Measurements from ENCODE around the gene PIP5K1C. TPM values are rescaled to one million over a fixed set of nuclear protein-coding genes. Genes with fewer than 3 reads are reported as not detected.
A peak's percentile ranks its signal among the peaks of the same experiment; 100 is the strongest.
"Not testable (repeated sequence)": the region's sequence is repeated elsewhere in the genome, so short reads cannot be mapped to it uniquely, and the experiment has no call there.

The PIP5K1C gene
- total RNA-seq, 1 donor from 2014 or later, result 8.6 TPM

DNA sequence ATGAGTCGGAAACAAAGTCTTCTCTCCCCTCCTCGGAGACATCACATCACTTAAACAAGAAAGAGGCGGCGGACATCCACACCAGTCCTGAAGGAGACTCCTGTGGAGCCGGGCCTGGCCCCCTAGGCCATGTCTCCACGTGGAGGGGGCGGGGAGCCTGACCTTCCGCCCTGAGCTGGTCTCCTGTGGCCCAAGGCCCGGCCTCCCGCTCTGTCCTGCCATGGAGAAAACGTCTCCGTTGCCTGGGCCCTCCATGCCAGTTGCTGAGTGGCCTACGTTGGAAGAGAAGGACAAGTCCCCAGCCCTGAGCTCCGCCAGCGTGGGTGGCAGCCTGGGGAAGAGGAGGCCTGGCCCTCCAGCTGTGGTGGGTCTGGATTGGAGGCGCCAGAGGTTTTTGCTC lies 68.2 kb downstream of the PIP5K1C start:
- TF ChIP-seq, protein P1, sequence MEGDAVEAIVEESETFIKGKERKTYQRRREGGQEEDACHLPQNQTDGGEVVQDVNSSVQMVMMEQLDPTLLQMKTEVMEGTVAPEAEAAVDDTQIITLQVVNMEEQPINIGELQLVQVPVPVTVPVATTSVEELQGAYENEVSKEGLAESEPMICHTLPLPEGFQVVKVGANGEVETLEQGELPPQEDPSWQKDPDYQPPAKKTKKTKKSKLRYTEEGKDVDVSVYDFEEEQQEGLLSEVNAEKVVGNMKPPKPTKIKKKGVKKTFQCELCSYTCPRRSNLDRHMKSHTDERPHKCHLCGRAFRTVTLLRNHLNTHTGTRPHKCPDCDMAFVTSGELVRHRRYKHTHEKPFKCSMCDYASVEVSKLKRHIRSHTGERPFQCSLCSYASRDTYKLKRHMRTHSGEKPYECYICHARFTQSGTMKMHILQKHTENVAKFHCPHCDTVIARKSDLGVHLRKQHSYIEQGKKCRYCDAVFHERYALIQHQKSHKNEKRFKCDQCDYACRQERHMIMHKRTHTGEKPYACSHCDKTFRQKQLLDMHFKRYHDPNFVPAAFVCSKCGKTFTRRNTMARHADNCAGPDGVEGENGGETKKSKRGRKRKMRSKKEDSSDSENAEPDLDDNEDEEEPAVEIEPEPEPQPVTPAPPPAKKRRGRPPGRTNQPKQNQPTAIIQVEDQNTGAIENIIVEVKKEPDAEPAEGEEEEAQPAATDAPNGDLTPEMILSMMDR (IDR thresholded peaks at IDR 0.05), result no peak
- TF ChIP-seq EZH2phosphoT487 (IDR thresholded peaks at IDR 0.05) (no peak), EZH2 (IDR thresholded peaks at IDR 0.05) (no peak)
- no peak overlapping the region for H3K9ac ChIP-seq
- no peaks in the 10 kb centered on the region for H4K20me1 ChIP-seq (ENCODE audit: low read depth)
- H3K27ac ChIP-seq, result no peak overlapping the region
- no peak for DNase-seq (ENCODE audit: low spot score)
- no peaks in the 10 kb centered on the region for H3K4me1 Mint-ChIP-seq
- no peaks in the 10 kb centered on the region for H3K4me1 ChIP-seq
- no peaks in the 10 kb centered on the region for H3K79me2 ChIP-seq (ENCODE audit: low read depth)
- no peaks in the 10 kb centered on the region for H3K9me3 ChIP-seq (ENCODE audit: low read depth)
- H3K4me3 Mint-ChIP-seq, result no peak overlapping the region
- no peaks in the 10 kb centered on the region for H3K36me3 ChIP-seq
- no peak overlapping the region for H3K27ac Mint-ChIP-seq
- peaks cover 3% of the 10 kb centered on the region for H3K36me3 Mint-ChIP-seq
- H2AFZ ChIP-seq (replicated peaks), result no peak overlapping the region
- peaks cover 6% of the 10 kb centered on the region for H3K27me3 Mint-ChIP-seq (ENCODE audit: insufficient read depth, low read depth)
- H3K27me3 ChIP-seq, result no peaks in the 10 kb centered on the region
- peaks cover 16% of the 10 kb centered on the region for H3F3A ChIP-seq (ENCODE audit: low read depth)
- H3K4me2 ChIP-seq, result no peak overlapping the region
- H3K4me3 ChIP-seq, result no peak overlapping the region
- H3K9me3 Mint-ChIP-seq, result no peaks in the 10 kb centered on the region

DNA sequence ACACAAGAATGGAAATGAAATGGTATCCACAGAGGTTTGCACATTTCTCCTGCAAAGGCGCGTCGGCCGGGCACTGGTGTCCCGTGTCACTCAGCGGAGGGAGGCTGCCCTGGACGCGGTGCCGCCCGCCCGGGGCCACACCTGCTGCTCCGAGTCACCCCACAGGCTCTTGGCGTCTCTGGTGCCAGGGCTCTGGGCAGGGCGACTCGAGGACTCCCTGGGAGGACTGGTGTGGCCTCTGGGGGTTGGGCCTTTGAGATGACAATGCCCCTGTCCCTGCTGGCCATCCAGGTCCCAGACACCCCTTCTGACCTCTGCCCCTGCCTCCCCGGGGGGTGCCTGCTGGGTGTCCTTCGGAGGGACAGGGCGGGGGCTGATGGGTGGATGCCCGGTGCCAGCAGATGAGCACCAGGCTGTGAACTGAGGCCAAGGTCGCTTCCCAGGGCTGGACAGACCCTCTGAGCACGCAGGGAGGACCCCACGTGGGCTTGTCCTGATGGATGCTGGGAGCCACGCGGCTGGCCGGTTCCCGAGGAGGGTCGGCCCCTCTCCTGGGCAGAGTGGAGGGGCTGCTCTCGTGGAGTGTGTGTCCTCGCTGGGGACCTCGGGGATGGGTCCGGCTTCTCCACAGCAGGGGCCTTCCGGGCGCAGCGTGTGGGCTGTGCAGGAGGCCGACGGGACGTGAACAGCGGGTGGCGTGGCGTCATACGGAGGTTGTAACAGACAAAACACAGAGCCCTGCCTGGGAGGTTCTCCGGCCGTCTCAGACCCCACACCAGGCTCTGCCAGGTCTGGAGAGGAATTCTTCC lies 69.0 kb downstream of the PIP5K1C start:
- H4K20me1 ChIP-seq (ENCODE audit: low read depth), result peaks cover 2% of the 10 kb centered on the region
- H3K9me3 Mint-ChIP-seq, result no peaks in the 10 kb centered on the region
- peaks cover 4% of the 10 kb centered on the region for H3K4me1 Mint-ChIP-seq
- no peaks in the 10 kb centered on the region for H3K27me3 ChIP-seq
- H3K4me2 ChIP-seq, result no peak overlapping the region
- H3K79me2 ChIP-seq (ENCODE audit: low read depth), result peaks cover 3% of the 10 kb centered on the region
- no peaks in the 10 kb centered on the region for H3K36me3 ChIP-seq
- DNase-seq (ENCODE audit: low spot score), result no peak
- TF ChIP-seq EZH2phosphoT487 (IDR thresholded peaks at IDR 0.05), result no peak
- TF ChIP-seq, protein P1 (IDR thresholded peaks at IDR 0.05), result no peak
- TF ChIP-seq EZH2 (IDR thresholded peaks at IDR 0.05), result no peak
- peaks cover 6% of the 10 kb centered on the region for H3K27me3 Mint-ChIP-seq (ENCODE audit: insufficient read depth, low read depth)
- H3K9me3 ChIP-seq (ENCODE audit: low read depth), result no peaks in the 10 kb centered on the region
- peaks cover 16% of the 10 kb centered on the region for H3F3A ChIP-seq (ENCODE audit: low read depth)
- H3K27ac Mint-ChIP-seq, result no peak overlapping the region
- no peak overlapping the region for H2AFZ ChIP-seq (replicated peaks)
- H3K9ac ChIP-seq, result no peak overlapping the region
- H3K36me3 Mint-ChIP-seq, result peaks cover 3% of the 10 kb centered on the region
- H3K4me3 Mint-ChIP-seq, result no peak overlapping the region
- no peak overlapping the region for H3K4me3 ChIP-seq
- no peaks in the 10 kb centered on the region for H3K4me1 ChIP-seq
- H3K27ac ChIP-seq, result no peak overlapping the region

DNA sequence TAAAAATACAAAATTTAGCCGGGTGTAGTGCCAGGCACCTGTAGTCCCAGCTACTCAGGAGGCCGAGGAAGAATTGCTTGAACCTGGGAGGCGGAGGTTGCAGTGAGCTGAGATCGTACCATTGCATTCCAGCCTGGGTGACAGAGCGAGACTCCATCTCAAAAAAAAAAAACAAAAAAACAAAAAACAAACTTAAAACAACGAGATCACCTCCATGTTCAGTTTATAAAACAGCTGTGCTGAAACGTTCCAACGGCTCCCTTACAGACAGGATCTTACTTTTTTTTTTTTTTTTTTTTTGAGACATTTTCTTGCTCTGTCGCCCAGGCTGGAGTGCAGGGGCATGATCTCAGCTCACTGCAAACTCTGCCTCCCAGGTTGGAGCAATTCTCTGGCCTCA lies 71.5 kb downstream of the PIP5K1C start:
- H3K9me3 ChIP-seq (ENCODE audit: low read depth); H3K27me3 Mint-ChIP-seq (ENCODE audit: insufficient read depth, low read depth); H3K4me1 ChIP-seq; H2AFZ ChIP-seq (replicated peaks); H3K9ac ChIP-seq; H3K36me3 ChIP-seq; H3K9me3 Mint-ChIP-seq; H3K27ac Mint-ChIP-seq; H3K4me3 Mint-ChIP-seq; H3K4me2 ChIP-seq; DNase-seq (ENCODE audit: low spot score); H3K27ac ChIP-seq; H3K36me3 Mint-ChIP-seq; H3K4me3 ChIP-seq; H3K27me3 ChIP-seq: not testable (repeated sequence)
- H3F3A ChIP-seq (ENCODE audit: low read depth), result peaks cover 16% of the 10 kb centered on the region
- peaks cover 23% of the 10 kb centered on the region for H4K20me1 ChIP-seq (ENCODE audit: low read depth)
- peaks cover 21% of the 10 kb centered on the region for H3K79me2 ChIP-seq (ENCODE audit: low read depth)
- peaks cover 21% of the 10 kb centered on the region for H3K4me1 Mint-ChIP-seq

DNA sequence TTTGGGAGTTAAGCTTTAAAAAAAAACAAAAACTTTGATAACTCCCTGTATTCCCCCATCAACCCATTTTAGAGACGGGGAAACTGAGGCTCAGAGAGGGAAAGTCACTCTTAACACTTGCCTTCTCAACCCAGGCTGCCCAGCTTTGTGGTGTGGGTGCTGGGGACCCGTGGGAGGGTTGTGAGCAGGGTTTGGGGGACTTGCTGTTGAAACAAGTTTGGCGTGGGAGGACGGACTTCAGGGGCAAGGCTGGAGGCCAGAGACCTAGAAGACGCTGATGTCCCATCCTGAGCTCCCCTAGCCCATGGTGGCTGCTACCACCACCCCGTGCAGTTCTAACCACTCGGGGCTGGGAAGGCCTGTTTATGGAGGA lies 72.9 kb downstream of the PIP5K1C start:
- peak; percentile 12 for DNase-seq (ENCODE audit: low spot score)
- H4K20me1 ChIP-seq (ENCODE audit: low read depth), result peaks cover 23% of the 10 kb centered on the region
- no peaks in the 10 kb centered on the region for H3K36me3 ChIP-seq
- no peak overlapping the region for H3K4me3 ChIP-seq
- H3K9me3 ChIP-seq (ENCODE audit: low read depth), result no peaks in the 10 kb centered on the region
- Mint-ChIP-seq H3K27ac (no peak overlapping the region), H3K27me3 (ENCODE audit: insufficient read depth, low read depth) (peaks cover 4% of the 10 kb centered on the region), H3K36me3 (peaks cover 5% of the 10 kb centered on the region), H3K4me1 (peaks cover 21% of the 10 kb centered on the region), H3K4me3 (peak overlapping the region; percentile 95), H3K9me3 (no peaks in the 10 kb centered on the region)
- no peak overlapping the region for H3K9ac ChIP-seq
- TF ChIP-seq EZH2phosphoT487 (IDR thresholded peaks at IDR 0.05), result no peak
- TF ChIP-seq, protein P1 (IDR thresholded peaks at IDR 0.05), result no peak
- no peak for TF ChIP-seq EZH2 (IDR thresholded peaks at IDR 0.05)
- H3F3A ChIP-seq (ENCODE audit: low read depth), result peaks cover 16% of the 10 kb centered on the region
- H3K4me1 ChIP-seq, result peaks cover 8% of the 10 kb centered on the region
- no peak overlapping the region for H3K27ac ChIP-seq
- no peaks in the 10 kb centered on the region for H3K27me3 ChIP-seq
- no peak overlapping the region for H2AFZ ChIP-seq (replicated peaks)
- H3K79me2 ChIP-seq (ENCODE audit: low read depth), result peaks cover 21% of the 10 kb centered on the region
- peak overlapping the region; percentile 33 for H3K4me2 ChIP-seq
